Progenitor cell of endocrine pancreas (in vitro differentiated cells): ENCODE data around the gene TLE2. TPM values are rescaled to one million over a fixed set of nuclear protein-coding genes. Genes with fewer than 3 reads are reported as not detected.
A peak's percentile ranks its signal among the peaks of the same experiment; 100 is the strongest.

Experiments used
- DNase-seq: peaks from one replicate; pipeline ENCODE4 v3.0.0; 2021; ENCODE audit warnings: low spot score; ENCODE audit not compliant: unreplicated experiment
- H3K27ac Mint-ChIP-seq: 2 replicates; pipeline ENCODE4 v1.8.0; 2021; ENCODE audit warnings: mild to moderate bottlenecking, moderate library complexity, mixed read lengths
- H3K27me3 Mint-ChIP-seq: 2 replicates; pipeline ENCODE4 v1.8.0; 2021; ENCODE audit warnings: mixed read lengths
- H3K36me3 Mint-ChIP-seq: 2 replicates; pipeline ENCODE4 v1.8.0; 2022; ENCODE audit warnings: mixed read lengths; ENCODE audit not compliant: insufficient read depth
- H3K4me1 Mint-ChIP-seq: 2 replicates; pipeline ENCODE4 v1.8.0; 2021; ENCODE audit warnings: low read depth, mixed read lengths
- H3K4me3 Mint-ChIP-seq: 2 replicates; pipeline ENCODE4 v1.8.0; 2021; ENCODE audit warnings: low read depth, mild to moderate bottlenecking, moderate library complexity, mixed read lengths
- H3K9me3 Mint-ChIP-seq: 2 replicates; pipeline ENCODE4 v1.8.0; 2021; ENCODE audit warnings: low read depth, mixed read lengths
- CTCF ChIP-seq: fragments of 200-600 bp; sonication (generic); IDR thresholded peaks from one replicate; pipeline ENCODE4 v1.5.0; 2021; ENCODE audit warnings: antibody characterized with exemption, mild to moderate bottlenecking; ENCODE audit not compliant: unreplicated experiment
- total RNA-seq: library from RNA; stranded (reverse); gene quantifications from 2 replicates; pipeline ENCODE4 v1.2.1, GENCODE V29; 2021

TLE2 gene
- total RNA-seq, 1 donor from 2014 or later: 160 TPM

GRCh38 chr19:3058009-3058820, 29.1 kb upstream of the TLE2 start:
- no peaks in the 10 kb centered on the region for H3K9me3 Mint-ChIP-seq
- no peak for TF ChIP-seq CTCF
- no peaks in the 10 kb centered on the region for H3K27me3 Mint-ChIP-seq
- DNase-seq: no peak
- H3K27ac Mint-ChIP-seq: no peak overlapping the region
- H3K4me1 Mint-ChIP-seq: peaks cover 28% of the 10 kb centered on the region
- peaks cover 30% of the 10 kb centered on the region for H3K36me3 Mint-ChIP-seq
- H3K4me3 Mint-ChIP-seq: peak overlapping the region; percentile 31

GRCh38 chr19:3057275-3057714, 28.2 kb upstream of the TLE2 start:
- H3K27ac Mint-ChIP-seq: peak overlapping the region; percentile 79
- H3K27me3 Mint-ChIP-seq: no peaks in the 10 kb centered on the region
- no peaks in the 10 kb centered on the region for H3K9me3 Mint-ChIP-seq
- peaks cover 30% of the 10 kb centered on the region for H3K36me3 Mint-ChIP-seq
- DNase-seq: no peak
- H3K4me3 Mint-ChIP-seq: no peak overlapping the region
- TF ChIP-seq CTCF: no peak
- peaks cover 25% of the 10 kb centered on the region for H3K4me1 Mint-ChIP-seq

- DNase-seq: no peak
- no peaks in the 10 kb centered on the region for H3K27me3 Mint-ChIP-seq
- H3K4me1 Mint-ChIP-seq: peaks cover 25% of the 10 kb centered on the region
- H3K36me3 Mint-ChIP-seq: peaks cover 30% of the 10 kb centered on the region
- H3K9me3 Mint-ChIP-seq: no peaks in the 10 kb centered on the region
- H3K27ac Mint-ChIP-seq: peak overlapping the region; percentile 77
- no peak overlapping the region for H3K4me3 Mint-ChIP-seq
- TF ChIP-seq CTCF: no peak
Measured at GRCh38 chr19:3056417-3057088, 27.5 kb upstream of the TLE2 start.

- no peak overlapping the region for H3K4me3 Mint-ChIP-seq
- H3K4me1 Mint-ChIP-seq: peaks cover 25% of the 10 kb centered on the region
- no peaks in the 10 kb centered on the region for H3K9me3 Mint-ChIP-seq
Measured at GRCh38 chr19:3055741-3056416, 26.8 kb upstream of the TLE2 start.

More at GRCh38 chr19:3055741-3056416, 26.8 kb upstream of the TLE2 start:
- Mint-ChIP-seq H3K27ac (no peak overlapping the region), H3K36me3 (peaks cover 30% of the 10 kb centered on the region), H3K27me3 (no peaks in the 10 kb centered on the region)
- TF ChIP-seq CTCF: no peak
- DNase-seq: no peak
